GM12878 (cell line): ENCODE results near the gene CEP120.

Source experiments
- BRCA1 ChIP-seq: IDR thresholded peaks from 2 replicates; pipeline ENCODE4 v1.6.1; 2011; ENCODE audit warnings: low read depth, low read length, improper control_type of control experiment
- CTCF ChIP-seq, 3 experiments: IDR thresholded peaks in 2 of 3; conservative IDR thresholded peaks in 1 of 3; 2 replicates each; pipeline ENCODE4 v1.5.1; 2011; ENCODE audit warnings: low read depth in 3 of 3, low read length in 3 of 3, mild to moderate bottlenecking in 3 of 3, control low read depth in 2 of 3, moderate library complexity in 2 of 3, inconsistent platforms in 1 of 3, mixed read lengths in 1 of 3; ENCODE audit not compliant: control insufficient read depth in 2 of 3, insufficient read depth in 1 of 3; ENCODE audit errors: extremely low read depth in 1 of 3
- KDM1A ChIP-seq: fragments of 200-600 bp; sonication (generic); IDR thresholded peaks from 2 replicates; pipeline ENCODE4 v1.6.1; 2016; ENCODE audit warnings: borderline replicate concordance
- NR2C2 ChIP-seq: IDR thresholded peaks from 2 replicates; pipeline ENCODE4 v1.6.1; 2011; ENCODE audit warnings: borderline replicate concordance, low read depth; ENCODE audit not compliant: control insufficient read depth, insufficient read length
- POLR2A ChIP-seq: IDR thresholded peaks from 2 replicates; pipeline ENCODE4 v1.6.1; 2011; ENCODE audit warnings: low read depth, mild to moderate bottlenecking, low read length
- TARDBP ChIP-seq: IDR thresholded peaks from 2 replicates; pipeline ENCODE4 v1.6.1; 2016; ENCODE audit warnings: borderline replicate concordance
- YY1 ChIP-seq: IDR thresholded peaks from 2 replicates; pipeline ENCODE4 v1.6.1; 2011; ENCODE audit warnings: low read depth, mild to moderate bottlenecking, low read length

- TF ChIP-seq CTCF (IDR thresholded peaks at IDR 0.05 in 2 of 3, conservative IDR thresholded peaks at IDR 0.05 in 1 of 3; ENCODE audit: control insufficient read depth in 2 of 3, extremely low read depth in 1 of 3, insufficient read depth in 1 of 3, low read depth in 3 of 3, low read length in 3 of 3) (no peak), NR2C2 (no peak), TARDBP (no peak), BRCA1 (no peak), POLR2A (no peak), YY1 (no peak), KDM1A (no peak)
Observed at GRCh38 chr5:123299136-123299535, 124.1 kb downstream of the CEP120 start.
